Measurements from ENCODE around the gene TMUB2. TPM values are rescaled to one million over a fixed set of nuclear protein-coding genes. Genes with fewer than 3 reads are reported as not detected.
A peak's percentile ranks its signal among the peaks of the same experiment; 100 is the strongest.

TMUB2 gene
- total and polyA plus RNA-seq, 2 of the 13 experiments (the other 11 are each of a cell fraction or from before 2014, with no cell fraction given) = 26.9 to 50.8 TPM

- TF ChIP-seq LRRFIP1 (CRISPR knock-in tag; conservative IDR thresholded peaks at IDR 0.05) = no peak
- TF ChIP-seq MTA3 (CRISPR knock-in tag; IDR thresholded peaks at IDR 0.05) = no peak
- no peak for TF ChIP-seq JUND (CRISPR knock-in tag; IDR thresholded peaks at IDR 0.05)
- TF ChIP-seq ZFP91 (CRISPR knock-in tag; IDR thresholded peaks at IDR 0.05; ENCODE audit: borderline replicate concordance) = peak; percentile 56; the same call in 1 of the 2 replicates
- no peak for TF ChIP-seq ZHX2 (IDR thresholded peaks at IDR 0.05; ENCODE audit: low read depth)
- TF ChIP-seq ZHX2 (CRISPR knock-in tag; IDR thresholded peaks at IDR 0.05; ENCODE audit: borderline replicate concordance) = 0 out of 2 replicates have a peak, but pooled peaks have one; percentile 47
- TF ChIP-seq ZNF275 (CRISPR knock-in tag; IDR thresholded peaks at IDR 0.05; ENCODE audit: borderline replicate concordance) = peak; percentile 67; the same call in 1 of the 2 replicates
- TF ChIP-seq ZBED4 (CRISPR knock-in tag; IDR thresholded peaks at IDR 0.05; ENCODE audit: borderline replicate concordance) = no peak
- peak in 1 of 2 experiments; percentile 31; a peak in 1 of 4 replicates for TF ChIP-seq POLR2A (IDR thresholded peaks at IDR 0.05; ENCODE audit: insufficient read depth in 1 of 2, low read depth in 2 of 2, low read length in 2 of 2)
- no peak for TF ChIP-seq ZNF597 (CRISPR knock-in tag; IDR thresholded peaks at IDR 0.05)
- no peak for TF ChIP-seq NR0B2 (CRISPR knock-in tag; IDR thresholded peaks at IDR 0.05)
- peak; percentile 22; the same call in 1 of the 2 replicates for TF ChIP-seq PHF21A (CRISPR knock-in tag; IDR thresholded peaks at IDR 0.05)
Observed at GRCh38 chr17:44221862-44222111, 35.0 kb downstream of the TMUB2 start (continued).

Data from HepG2 (cell line).